Astrocyte (in vitro differentiated cells and primary cell): ENCODE data around the gene CHST9.

Experiments
- EZH2 ChIP-seq: IDR thresholded peaks from 2 replicates; pipeline ENCODE4 v1.6.1; 2012; ENCODE audit warnings: mild to moderate bottlenecking, low read length, inconsistent platforms; ENCODE audit not compliant: insufficient read depth
- TF ChIP-seq, protein P1 (sequence below): IDR thresholded peaks from 2 replicates; pipeline ENCODE4 v1.5.1; 2011; ENCODE audit warnings: low read depth, mild to moderate bottlenecking, inconsistent platforms, low read length, moderate library complexity; ENCODE audit not compliant: insufficient read depth

DNA sequence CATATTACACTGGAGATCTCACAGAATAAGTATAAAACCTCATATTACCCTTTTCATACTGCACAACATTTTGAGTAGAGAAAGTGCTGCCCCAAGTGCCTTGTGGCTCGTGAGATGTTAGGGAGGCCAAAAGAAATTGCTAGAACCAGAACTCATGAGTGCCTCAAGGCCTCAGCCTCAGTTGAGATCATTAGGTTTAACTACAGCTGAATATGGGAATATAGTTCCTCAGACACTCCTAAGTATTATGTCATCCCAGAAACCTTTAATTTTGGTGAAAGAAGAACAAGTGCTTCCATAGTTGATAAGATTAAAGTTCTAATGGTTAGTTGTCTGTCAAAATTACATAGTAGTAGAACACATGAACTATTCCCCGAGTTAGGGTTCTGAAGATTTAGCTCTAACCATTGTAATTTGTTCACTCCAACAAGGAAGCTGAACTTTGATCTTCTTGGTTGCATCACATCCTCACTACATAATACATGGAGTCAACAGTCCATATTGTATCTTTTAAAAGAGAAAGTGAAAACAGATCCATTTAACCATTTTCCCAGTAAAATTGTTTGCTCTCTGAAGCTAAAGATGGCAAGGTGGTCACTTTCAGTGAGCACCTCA, 310.0 kb downstream of the CHST9 start:
- TF ChIP-seq, protein P1, sequence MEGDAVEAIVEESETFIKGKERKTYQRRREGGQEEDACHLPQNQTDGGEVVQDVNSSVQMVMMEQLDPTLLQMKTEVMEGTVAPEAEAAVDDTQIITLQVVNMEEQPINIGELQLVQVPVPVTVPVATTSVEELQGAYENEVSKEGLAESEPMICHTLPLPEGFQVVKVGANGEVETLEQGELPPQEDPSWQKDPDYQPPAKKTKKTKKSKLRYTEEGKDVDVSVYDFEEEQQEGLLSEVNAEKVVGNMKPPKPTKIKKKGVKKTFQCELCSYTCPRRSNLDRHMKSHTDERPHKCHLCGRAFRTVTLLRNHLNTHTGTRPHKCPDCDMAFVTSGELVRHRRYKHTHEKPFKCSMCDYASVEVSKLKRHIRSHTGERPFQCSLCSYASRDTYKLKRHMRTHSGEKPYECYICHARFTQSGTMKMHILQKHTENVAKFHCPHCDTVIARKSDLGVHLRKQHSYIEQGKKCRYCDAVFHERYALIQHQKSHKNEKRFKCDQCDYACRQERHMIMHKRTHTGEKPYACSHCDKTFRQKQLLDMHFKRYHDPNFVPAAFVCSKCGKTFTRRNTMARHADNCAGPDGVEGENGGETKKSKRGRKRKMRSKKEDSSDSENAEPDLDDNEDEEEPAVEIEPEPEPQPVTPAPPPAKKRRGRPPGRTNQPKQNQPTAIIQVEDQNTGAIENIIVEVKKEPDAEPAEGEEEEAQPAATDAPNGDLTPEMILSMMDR, result no peak
- TF ChIP-seq EZH2, result no peak
